HG03575 (cell line): ENCODE results near the gene CPZ.

Source experiments
- ATAC-seq: cut with Tn5 transposase; IDR thresholded peaks from one replicate; pipeline ENCODE4 v1.9.1; 2021; ENCODE audit not compliant: unreplicated experiment, insufficient number of reproducible peaks, low FRiP score; ENCODE audit errors: extremely low read depth

The CPZ gene

GRCh38 chr4:8606476-8606875, 13.9 kb downstream of the CPZ start:
- ATAC-seq, result no peak

GRCh38 chr4:8606966-8607365, 14.4 kb downstream of the CPZ start:
- no peak for ATAC-seq

- ATAC-seq, result no peak
These were observed 15.3 kb downstream of the CPZ start for GRCh38 chr4:8607603-8608481.

GRCh38 chr4:8608714-8609391, 16.3 kb downstream of the CPZ start:
- no peak for ATAC-seq

DNA sequence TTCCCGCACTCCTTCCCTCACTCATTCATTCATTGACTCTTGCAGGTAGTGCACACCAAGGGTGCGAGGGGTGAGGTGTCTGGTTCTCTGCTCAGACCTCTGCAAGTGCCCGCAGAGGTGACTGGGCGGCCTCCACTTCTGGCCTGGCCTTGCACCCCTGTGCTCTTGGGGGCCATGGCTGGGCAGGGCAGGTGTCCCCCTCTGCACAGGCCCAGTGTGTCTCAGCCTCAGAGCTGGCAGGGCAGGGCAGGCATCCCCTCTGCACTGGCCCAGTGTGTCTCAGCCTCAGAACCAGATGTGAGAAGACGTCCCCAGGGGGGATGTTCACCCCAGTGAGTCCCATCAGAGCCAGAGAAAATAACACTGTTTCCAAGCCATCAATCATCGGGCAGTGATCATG, 16.8 kb downstream of the CPZ start:
- no peak for ATAC-seq

GRCh38 chr4:8609824-8610350, 17.3 kb downstream of the CPZ start:
- no peak for ATAC-seq

DNA sequence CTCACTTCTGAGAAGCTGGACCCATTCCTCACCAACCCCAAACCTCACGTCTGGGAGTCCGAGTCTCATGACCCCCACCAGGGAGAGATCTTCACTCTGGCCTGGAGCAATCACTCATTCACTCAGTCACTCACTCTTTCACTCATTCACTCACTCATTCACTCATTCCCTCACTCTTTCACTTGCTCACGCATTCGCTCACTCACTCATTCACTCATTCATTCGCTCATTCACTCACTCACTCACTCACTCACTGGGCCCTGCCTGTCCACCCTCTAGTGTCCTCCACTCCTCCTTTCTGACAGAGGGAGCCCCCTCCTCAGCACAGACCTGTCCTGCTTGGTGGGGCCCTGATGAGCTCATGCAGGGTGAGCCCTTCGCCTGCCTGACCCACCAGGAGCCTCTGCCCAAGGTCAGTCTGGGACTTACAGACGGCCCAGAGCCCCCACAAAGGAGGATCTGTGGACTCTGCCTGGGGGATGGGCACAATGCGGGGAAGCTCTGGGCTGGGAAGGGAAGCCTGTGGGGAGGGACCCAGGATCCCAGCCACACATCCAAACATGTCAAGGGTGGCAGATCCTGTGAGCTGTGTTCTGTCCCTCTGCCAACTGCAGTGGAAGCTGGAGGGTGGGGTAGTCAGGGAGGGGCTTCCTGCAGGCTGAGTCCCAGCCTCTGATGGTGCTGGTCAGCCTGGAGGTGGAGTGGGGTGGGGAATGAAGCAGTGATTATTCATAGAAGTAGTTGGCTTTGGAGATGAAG, 18.5 kb downstream of the CPZ start:
- ATAC-seq, result no peak

DNA sequence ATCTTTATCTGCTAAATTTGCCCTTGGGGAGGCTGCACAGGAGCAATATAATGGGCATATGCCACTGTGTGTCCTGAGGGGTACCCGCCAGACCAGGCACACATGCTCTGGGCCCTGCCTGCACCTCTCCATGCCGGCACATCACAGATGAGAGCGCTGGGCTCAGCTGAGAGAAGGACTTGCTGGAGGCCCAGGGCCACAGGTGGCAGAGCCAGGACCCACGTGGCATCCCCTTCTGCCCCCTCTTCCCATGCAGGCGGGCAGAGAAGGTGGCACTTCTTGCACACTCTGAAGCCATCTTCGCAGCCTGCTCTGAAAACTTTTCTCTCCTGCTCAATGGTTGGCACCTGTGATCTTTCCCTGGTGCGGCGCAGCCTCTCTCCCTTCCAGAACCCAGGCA, 20.1 kb downstream of the CPZ start:
- ATAC-seq, result no peak

DNA sequence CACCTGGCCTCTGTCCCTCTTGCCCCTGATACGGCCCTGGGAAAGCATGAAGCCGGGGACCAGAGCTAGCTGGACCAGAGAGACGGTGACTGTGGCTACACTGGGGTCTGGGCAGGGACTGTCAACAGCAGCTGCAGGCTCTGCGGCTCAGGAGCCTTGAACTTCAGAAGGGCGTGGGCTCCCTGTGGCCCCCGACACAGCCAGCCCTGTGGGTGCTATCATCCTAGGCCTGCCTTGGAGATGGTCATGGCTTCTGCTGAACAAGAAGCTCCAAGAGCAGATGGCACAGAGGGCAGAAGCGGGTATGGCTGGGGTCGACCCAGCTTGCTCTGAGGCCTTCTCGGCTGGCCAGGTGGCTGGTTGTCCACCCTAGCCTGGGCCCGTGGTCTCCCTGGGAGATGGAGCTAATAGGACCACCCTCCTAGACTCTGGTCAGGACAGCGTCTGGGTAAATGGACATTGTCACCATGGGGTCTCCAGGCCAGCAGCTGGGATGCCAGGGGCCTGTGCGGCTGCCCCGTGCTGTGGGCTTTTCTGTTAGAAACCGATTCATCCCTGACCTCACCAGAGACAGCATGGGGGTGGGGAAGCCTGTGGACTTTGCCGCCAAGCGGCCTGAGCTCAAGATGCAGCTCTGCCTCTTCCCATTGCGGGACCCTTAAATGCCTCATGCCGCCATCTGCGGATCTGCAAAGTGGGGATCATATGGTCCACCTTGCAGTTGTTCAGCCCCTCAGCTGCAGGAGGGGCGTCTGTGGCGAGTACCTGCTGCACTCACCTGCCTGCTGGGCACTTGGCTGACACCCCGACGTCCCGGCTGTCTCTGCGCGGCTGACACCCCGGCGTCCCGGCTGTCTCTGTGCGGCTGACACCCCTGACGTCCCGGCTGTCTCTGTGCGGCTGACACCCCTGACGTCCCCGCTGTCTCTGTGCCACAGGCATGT, 21.1 kb downstream of the CPZ start:
- ATAC-seq, result no peak

DNA sequence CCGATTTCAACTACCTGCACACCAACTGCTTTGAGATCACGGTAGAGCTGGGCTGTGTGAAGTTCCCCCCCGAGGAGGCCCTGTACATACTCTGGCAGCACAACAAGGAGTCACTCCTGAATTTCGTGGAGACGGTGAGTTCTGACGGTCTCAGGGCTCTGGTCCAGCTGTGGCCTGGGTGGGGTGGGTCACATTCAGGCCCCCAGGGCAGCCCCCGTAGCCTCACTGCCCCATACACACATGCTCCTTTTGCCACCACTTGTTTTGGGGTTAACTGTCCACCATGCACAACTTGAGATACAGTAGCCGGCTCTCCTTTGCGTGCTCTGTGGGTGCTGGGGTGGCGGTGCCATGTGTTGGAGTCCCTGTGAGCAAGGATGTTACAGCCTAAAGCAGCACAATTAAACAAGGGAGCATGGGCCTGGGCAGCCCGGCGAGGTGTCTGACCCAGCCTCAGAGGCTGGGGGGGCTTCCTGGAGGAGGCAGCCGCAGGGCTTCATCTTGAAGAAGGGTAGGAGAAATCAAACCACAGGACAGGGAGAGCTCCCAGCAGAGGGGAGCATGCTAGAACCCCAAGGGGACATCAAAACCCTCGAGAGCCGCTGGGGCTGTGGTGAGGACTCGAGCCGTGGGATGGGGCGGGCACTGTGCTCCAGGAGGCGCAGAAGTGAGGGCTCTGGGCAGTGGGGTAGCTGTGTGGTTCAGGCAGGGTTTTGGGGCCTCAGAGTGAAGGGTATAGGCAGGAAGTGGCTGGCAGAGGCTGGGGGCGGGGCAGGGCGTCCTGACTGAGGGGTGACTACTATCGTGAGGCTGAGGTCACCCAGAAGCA, 22.0 kb downstream of the CPZ start:
- ATAC-seq, result no peak

DNA sequence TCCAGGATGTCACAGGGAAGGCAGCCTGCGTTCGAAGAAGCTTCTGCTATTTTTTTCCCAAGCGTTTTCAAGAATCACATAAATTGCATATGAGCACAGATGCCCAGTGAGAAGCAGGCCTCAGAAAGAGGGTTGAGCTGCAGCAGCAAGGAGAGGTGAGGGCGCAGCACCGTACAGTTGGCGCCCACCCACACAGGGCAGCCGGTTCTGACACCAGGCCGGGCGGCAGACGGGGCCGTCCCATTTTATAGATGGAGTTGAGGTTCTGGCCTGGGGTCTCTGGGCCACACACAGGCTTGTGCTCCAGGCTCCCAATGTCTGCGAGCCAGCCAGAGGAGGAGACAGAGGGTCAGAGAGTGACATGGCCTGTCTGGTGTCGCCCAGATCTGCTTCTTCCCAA, 22.8 kb downstream of the CPZ start:
- no peak for ATAC-seq

- no peak for ATAC-seq
These were observed 23.6 kb downstream of the CPZ start for GRCh38 chr4:8615921-8616787.

GRCh38 chr4:8616831-8617230, 24.3 kb downstream of the CPZ start:
- no peak for ATAC-seq

DNA sequence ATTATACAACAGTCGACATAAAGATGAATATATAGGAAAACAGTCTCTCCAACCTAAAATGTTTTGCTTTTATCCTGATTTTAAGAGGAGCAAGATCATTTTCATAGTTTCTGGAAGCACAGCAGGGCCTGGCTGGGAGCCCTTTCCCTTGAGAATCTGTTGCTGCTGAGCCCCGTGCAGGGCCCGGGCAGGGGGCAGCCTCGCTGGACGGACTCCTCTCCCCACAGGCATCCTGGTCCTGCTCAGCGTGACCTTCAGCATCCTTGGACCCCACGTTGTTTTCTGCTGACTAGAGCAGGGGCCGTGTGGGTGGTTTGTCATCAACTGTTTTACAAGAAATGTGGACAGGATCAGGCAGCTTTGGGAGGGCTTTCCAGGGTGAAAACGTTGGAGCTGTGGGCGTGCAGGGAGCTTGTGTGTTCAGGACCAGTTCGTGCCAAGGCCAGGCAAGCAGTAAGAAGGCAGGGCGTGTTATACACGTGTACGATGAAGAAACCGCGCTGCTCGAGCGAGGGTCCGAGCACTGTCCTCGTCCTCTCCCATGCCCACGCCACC, 25.0 kb downstream of the CPZ start:
- ATAC-seq, result no peak

DNA sequence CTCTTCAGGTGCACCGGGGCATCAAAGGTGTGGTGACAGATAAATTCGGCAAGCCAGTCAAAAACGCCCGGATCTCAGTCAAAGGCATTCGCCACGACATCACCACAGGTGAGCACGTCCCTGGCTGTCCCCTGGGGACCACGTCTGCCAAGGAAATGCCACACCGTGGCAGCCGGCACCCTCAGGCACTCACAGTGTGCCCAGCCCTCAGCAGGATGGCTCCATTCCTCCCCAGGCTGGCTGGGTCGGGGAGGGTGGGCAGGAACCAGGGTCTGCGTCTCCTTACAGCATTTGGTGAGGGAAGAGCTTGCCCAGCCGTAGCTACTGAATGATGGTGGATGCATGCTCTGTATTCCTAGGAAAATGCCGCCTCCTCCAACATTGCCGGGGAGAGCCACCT, 25.9 kb downstream of the CPZ start:
- no peak for ATAC-seq

- no peak for ATAC-seq
These were observed 26.6 kb downstream of the CPZ start for GRCh38 chr4:8618961-8619720.
